Lower lobe of right lung (tissue), 2 donors: ENCODE data around the gene COPS6. TPM values are rescaled to one million over a fixed set of nuclear protein-coding genes. Genes with fewer than 3 reads are reported as not detected.

Experiments used
- ATAC-seq, 2 donors: fragments of 200-7000 bp; cut with Tn5 transposase; one replicate each; pipeline ENCODE4 v1.9.1; 2020 to 2022; ENCODE audit warnings: mild to moderate bottlenecking in 2 of 2, moderate library complexity in 2 of 2
- DNase-seq: peaks from one replicate; pipeline ENCODE4 v3.0.0-alpha.2; 2020
- H3K27ac ChIP-seq: fragments of 200-600 bp; one replicate; pipeline ENCODE4 v1.8.0; 2022
- H3K27me3 ChIP-seq: fragments of 200-600 bp; one replicate; pipeline ENCODE4 v1.8.0; 2022; ENCODE audit warnings: low read depth
- H3K36me3 ChIP-seq: fragments of 200-600 bp; one replicate; pipeline ENCODE4 v1.8.0; 2022; ENCODE audit warnings: mild to moderate bottlenecking
- H3K4me1 ChIP-seq: fragments of 200-600 bp; one replicate; pipeline ENCODE4 v1.8.0; 2022
- H3K4me3 ChIP-seq: fragments of 200-600 bp; one replicate; pipeline ENCODE4 v1.8.0; 2022; ENCODE audit warnings: mild to moderate bottlenecking
- H3K9me3 ChIP-seq: fragments of 200-600 bp; one replicate; pipeline ENCODE4 v1.8.0; 2022
- intact Hi-C: fragments of 100-400 bp; cut with DNase I; formaldehyde crosslinking; loops from one replicate; pipeline ENCODE4 v1.11.0; 2022
- microRNA-seq: library from miRNA; unstranded; fragments of <30 nt; microRNA quantifications from one replicate; pipeline ENCODE4 v1.2.0, GENCODE V29; 2020; ENCODE audit warnings: borderline number of aligned reads
- total RNA-seq: library from RNA; stranded (reverse); fragmentation: NEBNext Ultra II Directional; extraction: Animal tissue kit (Norgen Biotek cat#: 25700); gene quantifications from one replicate; pipeline ENCODE4 v1.2.1, GENCODE V29; 2021
- TF ChIP-seq, protein P1 (sequence below): fragments of 200-600 bp; IDR thresholded peaks from one replicate; pipeline ENCODE4 v1.8.0; 2022; ENCODE audit warnings: antibody characterized with exemption, mild to moderate bottlenecking
- donor health status: DM: no; HTN: yes; CAD: no; lungs with severe emphysema.

Gene COPS6
- total RNA-seq, 1 donor from 2014 or later, result 70.6 TPM

DNA sequence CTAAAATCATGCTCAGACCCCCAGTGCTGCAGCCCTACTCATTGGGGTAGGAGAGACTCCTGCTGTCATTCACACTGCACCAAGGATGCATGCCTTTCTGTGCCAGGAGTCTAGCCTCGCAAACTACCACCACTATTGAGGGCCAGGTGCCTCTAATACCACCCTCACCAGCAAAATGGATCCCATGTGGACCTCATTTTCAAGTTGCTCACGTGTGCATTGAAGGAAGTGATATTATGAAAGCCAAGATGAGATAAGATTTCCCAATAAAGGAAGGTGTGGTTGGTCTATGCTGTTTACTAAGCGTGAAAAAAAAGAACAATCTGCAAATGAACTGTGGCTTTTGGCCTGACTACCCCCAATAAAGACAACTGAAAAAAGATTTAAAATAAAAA, 52.8 kb downstream of the COPS6 start:
- DNase-seq, result no peak
- Histone ChIP-seq H3K27ac (no peak overlapping the region), H3K9me3 (no peaks in the 10 kb centered on the region), H3K4me3 (no peak overlapping the region), H3K27me3 (no peaks in the 10 kb centered on the region), H3K36me3 (no peaks in the 10 kb centered on the region), H3K4me1 (no peaks in the 10 kb centered on the region)
- intact Hi-C loops, result no loop called here
- no peak for ATAC-seq
- TF ChIP-seq, protein P1, sequence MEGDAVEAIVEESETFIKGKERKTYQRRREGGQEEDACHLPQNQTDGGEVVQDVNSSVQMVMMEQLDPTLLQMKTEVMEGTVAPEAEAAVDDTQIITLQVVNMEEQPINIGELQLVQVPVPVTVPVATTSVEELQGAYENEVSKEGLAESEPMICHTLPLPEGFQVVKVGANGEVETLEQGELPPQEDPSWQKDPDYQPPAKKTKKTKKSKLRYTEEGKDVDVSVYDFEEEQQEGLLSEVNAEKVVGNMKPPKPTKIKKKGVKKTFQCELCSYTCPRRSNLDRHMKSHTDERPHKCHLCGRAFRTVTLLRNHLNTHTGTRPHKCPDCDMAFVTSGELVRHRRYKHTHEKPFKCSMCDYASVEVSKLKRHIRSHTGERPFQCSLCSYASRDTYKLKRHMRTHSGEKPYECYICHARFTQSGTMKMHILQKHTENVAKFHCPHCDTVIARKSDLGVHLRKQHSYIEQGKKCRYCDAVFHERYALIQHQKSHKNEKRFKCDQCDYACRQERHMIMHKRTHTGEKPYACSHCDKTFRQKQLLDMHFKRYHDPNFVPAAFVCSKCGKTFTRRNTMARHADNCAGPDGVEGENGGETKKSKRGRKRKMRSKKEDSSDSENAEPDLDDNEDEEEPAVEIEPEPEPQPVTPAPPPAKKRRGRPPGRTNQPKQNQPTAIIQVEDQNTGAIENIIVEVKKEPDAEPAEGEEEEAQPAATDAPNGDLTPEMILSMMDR, result no peak

Small RNA genes lying within 50 kb of the gene (microRNA-seq; reads per million reads assigned to microRNA genes)
- gene MIR106B, result 1,086 reads per million, percentile 81 among the genes with 10 or more reads in this experiment
- gene MIR25, result 397 reads per million, percentile 72 among the genes with 10 or more reads in this experiment
- gene MIR93, result 1,895 reads per million, percentile 83 among the genes with 10 or more reads in this experiment

Other genes starting within 250 kb of the COPS6 start
- 0.71 TPM for gene OR2AE1, start 211.9 kb upstream of the COPS6 start, total RNA-seq
- gene TRIM4, start 169.4 kb upstream of the COPS6 start, total RNA-seq, result 39.0 TPM
- gene GJC3, start 159.3 kb upstream of the COPS6 start, total RNA-seq, result not detected
- 31.8 TPM for gene AZGP1, start 112.9 kb upstream of the COPS6 start, total RNA-seq
- gene ZKSCAN1, start 73.4 kb upstream of the COPS6 start, total RNA-seq, result 59.6 TPM
- 8.4 TPM for gene ZSCAN21, start 39.2 kb upstream of the COPS6 start, total RNA-seq
- 23.0 TPM for gene ZNF3, start 7.2 kb upstream of the COPS6 start, total RNA-seq
- 48.0 TPM for gene MCM7, start 12.4 kb downstream of the COPS6 start, total RNA-seq
- 16.5 TPM for gene AP4M1, start 12.7 kb downstream of the COPS6 start, total RNA-seq
- gene TAF6, start 30.4 kb downstream of the COPS6 start, total RNA-seq, result 39.4 TPM
- gene CNPY4, start 30.7 kb downstream of the COPS6 start, total RNA-seq, result 10.5 TPM
- 2.7 TPM for gene MBLAC1, start 38.0 kb downstream of the COPS6 start, total RNA-seq
- gene LAMTOR4, start 59.9 kb downstream of the COPS6 start, total RNA-seq, result 131 TPM
- 24.3 TPM for gene TRAPPC14, start 69.8 kb downstream of the COPS6 start, total RNA-seq
- 5.3 TPM for gene GAL3ST4, start 79.6 kb downstream of the COPS6 start, total RNA-seq
- 0.77 TPM for gene GPC2, start 88.4 kb downstream of the COPS6 start, total RNA-seq
- 4.1 TPM for gene STAG3, start 88.9 kb downstream of the COPS6 start, total RNA-seq
- not detected for gene PVRIG, start 131.0 kb downstream of the COPS6 start, total RNA-seq
- not detected for gene SPDYE3, start 218.7 kb downstream of the COPS6 start, total RNA-seq